HEK293 (cell line): Measurements from ENCODE around the gene MS4A15.

Source experiments
- ATF2 ChIP-seq: fragments of 450-650 bp; formaldehyde crosslinking; IDR thresholded peaks from 2 replicates; pipeline ENCODE4 v1.5.1; 2016; ENCODE audit warnings: missing biosample characterization, missing genetic modification characterization, low read depth
- CTCF ChIP-seq: fragments of 450-650 bp; formaldehyde crosslinking; IDR thresholded peaks from 2 replicates; pipeline ENCODE4 v1.5.1; 2016; ENCODE audit warnings: missing biosample characterization, missing genetic modification characterization
- ELK4 ChIP-seq: IDR thresholded peaks from 2 replicates; pipeline ENCODE4 v1.6.1; 2011; ENCODE audit warnings: mild to moderate bottlenecking, low read depth, low read length, borderline replicate concordance
- PRDM10 ChIP-seq: fragments of 450-650 bp; formaldehyde crosslinking; IDR thresholded peaks from 2 replicates; pipeline ENCODE4 v1.5.1; 2016; ENCODE audit warnings: missing biosample characterization, missing genetic modification characterization
- SCRT2 ChIP-seq: fragments of 450-650 bp; formaldehyde crosslinking; IDR thresholded peaks from 2 replicates; pipeline ENCODE4 v1.5.1; 2016; ENCODE audit warnings: missing biosample characterization, missing genetic modification characterization
- ZFHX2 ChIP-seq: fragments of 450-650 bp; formaldehyde crosslinking; conservative IDR thresholded peaks from 2 replicates; pipeline ENCODE4 v1.5.1; 2016; ENCODE audit warnings: missing biosample characterization, missing genetic modification characterization
- ZNF211 ChIP-seq: fragments of 450-650 bp; formaldehyde crosslinking; IDR thresholded peaks from 2 replicates; pipeline ENCODE4 v1.5.1; 2016; ENCODE audit warnings: low read depth, missing biosample characterization, missing genetic modification characterization
- ZNF274 ChIP-seq, 2 experiments: fragments of 200-500 bp in 1 of 2; fragments of 450-650 bp in 1 of 2; sonication (Bioruptor generic) in 1 of 2; formaldehyde crosslinking in 1 of 2; IDR thresholded peaks; 2 replicates each; pipeline versions ENCODE4 v1.5.1 to v1.6.1; 2014 to 2016; ENCODE audit warnings: borderline replicate concordance in 1 of 2, inconsistent platforms in 1 of 2, low read length in 1 of 2, missing biosample characterization in 1 of 2, missing genetic modification characterization in 1 of 2
- ZNF449 ChIP-seq: fragments of 450-650 bp; formaldehyde crosslinking; IDR thresholded peaks from 2 replicates; pipeline ENCODE4 v1.5.1; 2017; ENCODE audit warnings: missing biosample characterization, mild to moderate bottlenecking, missing genetic modification characterization, moderate library complexity
- ZNF654 ChIP-seq: fragments of 450-650 bp; formaldehyde crosslinking; IDR thresholded peaks from 2 replicates; pipeline ENCODE4 v1.5.1; 2016; ENCODE audit warnings: low read depth, missing biosample characterization, missing genetic modification characterization
- ZNF670 ChIP-seq: fragments of 450-650 bp; formaldehyde crosslinking; IDR thresholded peaks from 2 replicates; pipeline ENCODE4 v1.5.1; 2016; ENCODE audit warnings: missing biosample characterization, missing genetic modification characterization, low read depth
- ZNF837 ChIP-seq: fragments of 450-650 bp; formaldehyde crosslinking; IDR thresholded peaks from 2 replicates; pipeline ENCODE4 v1.5.1; 2016; ENCODE audit warnings: missing biosample characterization, missing genetic modification characterization
- ZSCAN16 ChIP-seq: fragments of 450-650 bp; formaldehyde crosslinking; IDR thresholded peaks from 2 replicates; pipeline ENCODE4 v1.5.1; 2016; ENCODE audit warnings: missing biosample characterization, missing genetic modification characterization

GRCh38 chr11:60765355-60765754 is 8.7 kb downstream of the MS4A15 start:
- TF ChIP-seq CTCF, result no peak
- TF ChIP-seq ATF2, result no peak
- no peak for TF ChIP-seq ZFHX2 (tag by site-specific recombination)
- TF ChIP-seq ZNF274 (IDR thresholded peaks at IDR 0.05; ENCODE audit: low read length), result no peak
- no peak for TF ChIP-seq ZNF274 (tag by site-specific recombination; IDR thresholded peaks at IDR 0.05; ENCODE audit: borderline replicate concordance)
- no peak for TF ChIP-seq PRDM10 (tag by site-specific recombination)
- TF ChIP-seq ZNF837, result no peak
- no peak for TF ChIP-seq ZNF670 (tag by site-specific recombination)
- no peak for TF ChIP-seq ZSCAN16 (tag by site-specific recombination)
- TF ChIP-seq SCRT2 (tag by site-specific recombination), result no peak
- TF ChIP-seq ZNF211, result no peak
- TF ChIP-seq ZNF654 (tag by site-specific recombination), result no peak
- TF ChIP-seq ELK4, result no peak
- TF ChIP-seq ZNF449 (tag by site-specific recombination), result no peak
